HG03196 (cell line): Measurements from ENCODE around the gene ZNF451.
"Not testable (repeated sequence)": the region's sequence is repeated elsewhere in the genome, so short reads cannot be mapped to it uniquely, and the experiment has no call there.

Source experiments
- ATAC-seq: cut with Tn5 transposase; IDR thresholded peaks from one replicate; pipeline ENCODE4 v1.9.1; 2021; ENCODE audit not compliant: unreplicated experiment

ZNF451 gene

DNA sequence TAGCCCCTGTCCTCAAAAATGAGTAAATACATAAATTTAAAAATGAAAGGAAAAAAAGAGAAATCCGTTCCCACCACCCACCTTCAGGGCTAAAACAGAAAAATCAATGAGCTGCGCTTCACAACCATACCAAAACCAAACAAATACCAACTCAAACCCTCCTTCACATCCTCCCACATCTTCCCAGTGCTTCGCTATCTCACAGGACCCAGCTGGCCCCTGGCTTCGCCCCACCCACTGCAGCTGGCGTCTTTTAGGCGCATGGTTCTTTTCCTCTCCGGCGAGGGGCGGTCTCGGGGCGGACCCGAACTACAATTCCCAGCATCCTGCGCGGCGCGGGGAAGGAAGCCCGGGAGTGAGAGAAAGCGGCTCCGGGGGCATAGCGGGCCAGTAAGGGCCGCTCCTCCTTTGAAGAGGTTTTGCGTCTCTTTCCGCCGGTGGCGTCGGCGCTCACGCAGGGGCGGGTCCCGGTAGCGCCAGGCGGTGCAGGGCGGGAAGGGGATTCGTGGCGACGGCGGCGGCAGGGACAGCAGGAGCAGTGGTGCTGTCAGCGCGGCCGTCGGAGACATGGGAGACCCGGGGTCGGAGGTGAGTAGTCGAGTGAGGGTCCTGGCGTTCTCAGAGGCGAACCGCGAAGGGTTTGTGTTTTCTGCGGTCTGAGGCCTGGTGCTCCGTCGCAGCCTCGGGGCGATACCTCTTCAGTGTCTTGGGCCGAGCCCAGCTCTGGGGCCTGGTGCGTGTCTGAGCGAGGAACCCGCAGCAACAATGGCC is at the start of gene ZNF451:
Gene ZNF451 (plus strand): TSS at position 502 of the 771 bp plus-strand sequence. CDS start 66 bp downstream, at position 568.
- ATAC-seq: peak; percentile 95

DNA sequence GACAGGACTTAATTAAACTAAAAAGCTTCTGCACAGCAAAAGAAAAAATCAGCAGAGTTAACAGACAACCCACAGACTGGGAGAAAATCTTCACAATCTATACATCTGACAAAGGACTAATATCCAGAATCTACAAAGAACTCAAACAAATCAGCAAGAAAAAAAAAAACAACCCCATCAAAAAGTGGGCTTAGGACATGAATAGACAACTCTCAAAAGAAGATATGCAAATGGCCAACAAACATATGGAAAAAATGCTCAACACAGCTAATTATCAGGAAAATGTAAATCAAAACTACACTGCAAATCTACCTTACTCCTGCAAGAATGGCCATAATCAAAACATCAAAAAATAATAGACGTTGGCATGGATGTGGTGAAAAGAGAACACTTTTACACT is 45.9 kb upstream of the ZNF451 start:
- ATAC-seq: not testable (repeated sequence)

DNA sequence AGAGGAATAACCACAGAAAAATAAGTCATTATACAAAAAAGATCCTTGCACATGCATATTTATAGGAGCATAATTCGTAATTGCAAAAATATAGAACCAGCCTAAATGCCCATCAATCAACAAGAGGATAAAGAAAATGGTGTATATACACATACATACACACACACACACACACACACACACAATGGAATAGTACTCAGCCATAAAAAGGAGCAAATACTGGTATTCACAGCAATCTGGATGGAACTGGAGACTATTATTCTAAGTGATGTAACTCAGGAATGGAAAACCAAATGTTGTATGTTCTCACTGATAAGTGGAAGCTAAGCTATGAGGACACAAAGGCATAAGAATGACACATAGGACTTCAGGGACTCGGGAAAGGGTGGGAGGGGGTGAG is 45.4 kb upstream of the ZNF451 start:
- ATAC-seq: no peak

DNA sequence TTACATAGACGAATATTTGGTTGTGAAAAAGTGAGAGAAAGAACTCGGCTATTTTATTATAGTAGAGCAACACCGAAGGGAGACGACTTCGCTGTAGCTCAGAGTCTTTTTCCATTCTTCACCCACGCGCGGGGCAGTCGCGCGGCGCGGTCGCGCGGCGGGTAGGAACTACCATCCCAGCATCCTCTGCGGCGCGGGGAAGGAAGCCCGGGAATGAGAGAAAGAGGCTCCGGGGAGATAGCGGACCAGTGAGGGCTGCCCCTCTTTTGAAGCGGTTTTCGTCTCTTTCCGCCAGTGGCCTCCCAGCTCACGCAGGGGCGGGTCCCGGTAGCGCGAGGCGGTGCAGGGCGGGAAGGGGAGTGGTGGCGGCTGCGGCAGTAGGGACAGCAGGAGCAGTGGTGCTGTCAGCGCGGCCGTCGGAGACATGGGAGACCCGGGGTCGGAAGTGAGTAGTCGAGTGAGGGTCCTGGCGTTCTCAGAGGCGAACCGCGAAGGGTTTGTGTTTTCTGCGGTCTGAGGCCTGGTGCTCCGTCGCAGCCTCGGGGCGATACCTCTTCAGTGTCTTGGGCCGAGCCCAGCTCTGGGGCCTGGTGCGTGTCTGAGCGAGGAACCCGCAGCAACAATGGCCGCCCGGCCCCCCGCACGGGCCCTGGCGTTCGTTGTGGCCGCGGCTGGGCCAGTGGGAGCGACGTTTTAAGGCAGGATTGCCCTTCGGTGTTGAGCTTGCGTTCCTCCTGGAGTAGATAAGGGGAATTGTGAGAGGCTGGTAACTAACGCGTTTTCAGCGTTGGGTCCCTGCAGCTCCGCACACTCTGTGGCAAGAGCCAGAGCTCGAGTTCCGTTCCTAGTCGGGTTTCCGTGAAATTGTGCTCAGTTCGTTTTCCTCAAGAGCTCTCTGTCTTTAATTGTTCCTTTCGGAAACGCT is 43.4 kb upstream of the ZNF451 start, which contains the start of gene KIAA1586:
Gene KIAA1586 (plus strand): TSS at position 362 of the 925 bp plus-strand sequence. CDS start 63 bp downstream, at position 425.
- peak; percentile 97 for ATAC-seq

DNA sequence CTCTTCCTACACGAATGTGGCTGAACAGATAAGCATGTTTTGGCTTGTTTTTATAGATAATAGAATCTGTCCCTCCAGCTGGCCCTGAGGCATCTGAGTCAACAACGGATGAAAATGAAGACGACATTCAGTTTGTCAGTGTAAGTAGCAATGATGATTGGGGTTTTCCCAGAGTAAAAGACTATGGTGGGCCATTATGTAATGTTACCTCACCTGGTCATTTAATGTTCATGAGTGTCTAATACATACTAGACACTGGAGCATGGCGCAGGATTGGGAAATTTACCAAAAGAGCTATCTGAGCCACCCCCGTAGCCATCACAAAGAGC is 42.8 kb upstream of the ZNF451 start:
- ATAC-seq: peak; percentile 29

GRCh38 chr6:57047859-57048258 is 42.1 kb upstream of the ZNF451 start:
- not testable (repeated sequence) for ATAC-seq

DNA sequence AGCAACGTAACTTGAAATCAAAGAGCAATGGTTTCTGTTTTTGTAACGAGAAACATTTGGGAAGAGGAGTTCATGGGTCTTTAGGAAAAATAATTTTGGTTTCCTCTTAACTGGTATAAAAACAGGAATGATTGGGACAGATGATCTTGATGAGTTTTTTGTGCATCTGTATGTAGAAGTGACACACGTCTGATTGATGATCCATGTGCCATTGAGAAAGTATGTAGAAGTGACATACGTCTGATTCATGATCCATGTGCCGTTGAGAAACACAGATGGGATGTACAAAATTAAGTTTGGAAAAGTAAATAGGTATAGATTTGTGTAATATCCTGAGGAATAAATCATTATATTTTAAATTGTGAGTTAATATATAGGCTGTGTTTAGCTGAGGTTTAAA is 41.4 kb upstream of the ZNF451 start:
- no peak for ATAC-seq

DNA sequence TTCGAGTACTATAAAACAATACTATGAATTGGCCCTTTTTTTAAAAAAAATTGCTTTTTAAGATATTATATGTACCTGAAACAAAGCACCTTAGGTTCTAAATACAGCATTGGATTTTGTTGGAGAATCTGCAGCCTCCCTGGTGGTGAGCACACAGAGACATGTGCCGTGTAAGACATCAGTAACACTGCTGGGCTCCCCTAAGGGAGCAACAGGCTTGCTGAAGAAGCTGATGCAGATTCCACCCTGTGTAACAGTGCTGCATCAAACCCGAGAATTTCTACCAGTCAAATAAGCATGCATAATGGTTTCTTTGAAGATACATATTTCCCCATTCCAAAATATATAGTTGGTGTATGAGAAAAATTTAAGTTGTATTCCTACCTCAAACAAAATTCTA is 26.1 kb upstream of the ZNF451 start:
- no peak for ATAC-seq

GRCh38 chr6:57064809-57065208 is 25.2 kb upstream of the ZNF451 start:
- no peak for ATAC-seq

DNA sequence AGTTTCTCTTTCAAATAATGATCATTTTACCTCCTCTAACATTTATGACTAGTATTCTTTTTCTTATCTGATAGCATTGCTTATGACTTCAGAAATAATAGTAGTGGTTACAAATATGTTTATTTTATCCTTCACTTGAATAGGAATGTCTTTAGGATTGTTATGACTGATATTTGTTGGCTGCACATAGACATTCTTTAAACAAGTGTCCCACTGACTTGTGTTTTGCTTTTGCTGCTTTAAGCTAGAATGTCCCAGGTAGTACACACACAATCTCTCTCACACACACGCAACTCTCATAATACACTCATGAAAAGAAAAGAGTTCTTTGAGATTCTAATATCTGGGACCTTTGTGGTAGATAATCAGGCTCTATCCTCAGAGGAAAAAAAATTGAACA is 21.9 kb upstream of the ZNF451 start:
- no peak for ATAC-seq

DNA sequence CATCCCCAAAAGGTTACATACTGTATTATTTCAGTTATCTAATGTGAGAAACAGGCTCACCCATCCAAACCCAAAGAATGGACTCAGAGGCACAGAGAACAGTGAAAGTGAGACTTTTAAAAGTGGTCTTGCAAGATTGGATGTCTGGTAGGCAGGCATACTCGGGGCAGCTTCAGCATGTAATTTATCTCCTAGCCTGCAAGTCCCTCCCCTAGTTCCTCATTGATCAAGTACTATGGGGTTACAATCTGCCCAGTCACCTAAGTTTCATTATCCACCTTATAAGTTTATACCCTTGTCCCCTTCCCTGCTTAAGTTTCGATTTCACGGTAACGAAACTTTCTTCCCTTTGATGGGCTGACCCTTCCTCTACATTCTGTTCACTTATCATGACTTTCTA is 20.8 kb upstream of the ZNF451 start:
- no peak for ATAC-seq

- no peak for ATAC-seq
Measured at GRCh38 chr6:57069920-57070331, 20.1 kb upstream of the ZNF451 start.

DNA sequence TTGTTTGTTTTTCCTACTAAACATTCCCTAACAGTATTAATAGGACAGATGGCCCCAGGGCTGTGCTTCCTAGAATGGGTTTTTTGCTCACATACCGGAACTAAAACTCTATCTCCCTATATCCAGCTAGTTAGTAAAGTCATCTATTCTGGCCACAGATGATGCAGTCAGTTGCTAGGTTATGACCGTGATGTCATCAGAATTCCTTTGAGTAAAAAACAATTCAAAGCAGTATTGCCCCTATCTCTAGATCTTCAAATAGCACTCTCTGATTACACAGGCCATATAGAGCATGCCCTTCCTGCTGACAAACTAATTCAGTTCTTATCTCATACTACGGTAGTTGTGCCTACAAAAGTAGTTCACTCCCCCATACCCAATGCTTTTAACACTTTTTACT is 17.9 kb upstream of the ZNF451 start:
- ATAC-seq: no peak

DNA sequence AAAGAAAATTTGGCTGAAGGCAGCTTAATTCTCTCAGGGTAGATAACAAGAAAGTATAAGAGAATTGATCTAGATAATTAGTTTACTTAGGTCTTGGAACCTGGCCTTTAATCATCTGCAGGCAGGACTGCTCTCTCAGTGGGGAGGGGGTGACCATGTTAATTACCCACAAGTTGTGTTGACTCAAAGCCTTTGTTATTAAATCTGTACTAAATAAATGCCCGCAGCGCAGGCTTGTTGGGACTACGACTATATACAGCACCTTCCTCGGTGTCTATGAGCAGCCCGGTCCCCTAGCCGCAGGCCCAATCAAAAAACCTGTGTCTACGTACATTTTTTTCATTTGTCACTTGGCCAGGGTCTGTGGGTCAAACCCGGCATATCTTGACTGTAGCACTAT is 15.6 kb upstream of the ZNF451 start:
- ATAC-seq: no peak

DNA sequence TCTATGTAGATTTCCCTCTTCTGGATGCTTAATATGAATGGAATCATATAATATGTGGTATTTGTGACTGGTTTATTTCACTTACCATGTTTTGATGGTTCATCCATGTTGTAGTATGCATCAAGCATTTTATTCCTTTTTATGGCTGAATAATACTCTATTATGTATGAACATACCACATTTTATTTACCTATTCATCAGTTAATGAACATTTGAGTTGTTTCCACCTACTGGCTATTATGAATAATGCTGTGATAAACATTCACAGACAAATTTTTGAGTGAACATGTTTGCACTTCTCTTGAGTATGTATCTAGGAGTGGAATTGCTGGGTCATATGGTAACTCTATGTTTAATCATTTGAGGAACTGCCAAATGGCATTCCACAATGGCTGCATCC is 14.9 kb upstream of the ZNF451 start:
- ATAC-seq: no peak

- no peak for ATAC-seq
Measured at GRCh38 chr6:57078531-57079207, 11.3 kb upstream of the ZNF451 start.

GRCh38 chr6:57085471-57085870 is 4.5 kb upstream of the ZNF451 start:
- ATAC-seq: no peak

DNA sequence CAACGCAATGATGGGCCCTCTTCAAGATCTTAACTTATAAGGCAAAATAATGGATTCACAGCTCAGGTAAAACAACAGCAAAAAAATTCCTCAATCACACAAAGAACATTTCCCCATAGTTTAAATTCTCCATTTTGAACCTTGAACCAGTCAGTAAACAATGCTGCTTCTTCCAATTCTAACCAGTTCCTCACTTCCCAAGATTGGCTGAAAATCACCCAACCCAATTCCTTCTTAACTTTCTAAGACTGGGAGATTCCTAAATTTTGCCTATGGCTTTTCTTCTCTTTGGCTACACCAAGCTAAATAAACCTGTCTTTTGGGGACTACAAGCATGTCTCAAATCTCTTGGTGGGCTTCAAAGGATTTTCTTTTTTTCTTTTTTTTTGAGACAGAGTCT is 3.1 kb upstream of the ZNF451 start:
- ATAC-seq: no peak

GRCh38 chr6:57087916-57088315 is 2.1 kb upstream of the ZNF451 start:
- no peak for ATAC-seq

GRCh38 chr6:57089265-57089664 is 723 bp upstream of the ZNF451 start:
- no peak for ATAC-seq

DNA sequence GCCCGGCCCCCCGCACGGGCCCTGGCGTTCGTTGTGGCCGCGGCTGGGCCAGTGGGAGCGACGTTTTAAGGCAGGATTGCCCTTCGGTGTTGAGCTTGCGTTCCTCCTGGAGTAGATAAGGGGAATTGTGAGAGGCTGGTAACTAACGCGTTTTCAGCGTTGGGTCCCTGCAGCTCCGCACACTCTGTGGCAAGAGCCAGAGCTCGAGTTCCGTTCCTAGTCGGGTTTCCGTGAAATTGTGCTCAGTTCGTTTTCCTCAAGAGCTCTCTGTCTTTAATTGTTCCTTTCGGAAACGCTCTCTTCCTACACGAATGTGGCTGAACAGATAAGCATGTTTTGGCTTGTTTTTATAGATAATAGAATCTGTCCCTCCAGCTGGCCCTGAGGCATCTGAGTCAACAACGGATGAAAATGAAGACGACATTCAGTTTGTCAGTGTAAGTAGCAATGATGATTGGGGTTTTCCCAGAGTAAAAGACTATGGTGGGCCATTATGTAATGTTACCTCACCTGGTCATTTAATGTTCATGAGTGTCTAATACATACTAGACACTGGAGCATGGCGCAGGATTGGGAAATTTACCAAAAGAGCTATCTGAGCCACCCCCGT is 575 bp downstream of the ZNF451 start:
- ATAC-seq: peak; percentile 3
